Retinal pigment epithelial cell (primary cell): ENCODE measurements around the gene SSTR5.

Experiments
- DNase-seq: peaks from one replicate; pipeline ENCODE4 v3.0.0-alpha.2; 2010; ENCODE audit warnings: low read depth
- H3K4me3 ChIP-seq: 2 replicates; pipeline ENCODE4 v1.5.1; 2011; ENCODE audit warnings: mild to moderate bottlenecking, low read length, control low read depth, moderate library complexity
- CTCF ChIP-seq: conservative IDR thresholded peaks from 2 replicates; pipeline ENCODE4 v1.5.1; 2011; ENCODE audit warnings: low read depth, low read length, control low read depth, inconsistent platforms

The SSTR5 gene

GRCh38 chr16:1093284-1094123, 21.0 kb downstream of the SSTR5 start:
- no peak overlapping the region for H3K4me3 ChIP-seq
- no peak for DNase-seq
- no peak for TF ChIP-seq CTCF

- TF ChIP-seq CTCF, result no peak
- DNase-seq, result no peak
- H3K4me3 ChIP-seq, result no peak overlapping the region
Observed at GRCh38 chr16:1094124-1094479, 21.6 kb downstream of the SSTR5 start.

GRCh38 chr16:1094601-1095449, 22.3 kb downstream of the SSTR5 start:
- DNase-seq, result no peak
- H3K4me3 ChIP-seq, result no peak overlapping the region
- no peak for TF ChIP-seq CTCF

GRCh38 chr16:1095450-1096168, 23.1 kb downstream of the SSTR5 start:
- TF ChIP-seq CTCF, result no peak
- DNase-seq, result no peak

GRCh38 chr16:1096169-1097082, 23.9 kb downstream of the SSTR5 start, which contains the start of gene C1QTNF8:
C1QTNF8 (minus strand) TSS chr16:1096244; CDS start chr16:1094922, 1,322 bp downstream.
- no peak for TF ChIP-seq CTCF
- no peak within 1 kb of the TSS for H3K4me3 ChIP-seq
- no peak for DNase-seq

More at GRCh38 chr16:1095450-1096168, 23.1 kb downstream of the SSTR5 start:
- H3K4me3 ChIP-seq, result no peak overlapping the region

- no peak for TF ChIP-seq CTCF
- H3K4me3 ChIP-seq, result no peak overlapping the region
- DNase-seq, result no peak
Observed at GRCh38 chr16:1097156-1097555, 24.6 kb downstream of the SSTR5 start.
